SU-DHL-6 (cell line): ENCODE measurements around the gene ZP4.

Source experiments
- H2AFZ ChIP-seq: fragments of 200-600 bp; sonication (generic); 2 replicates; pipeline ENCODE4 v1.6.1; 2014; ENCODE audit warnings: low read depth, mild to moderate bottlenecking, moderate library complexity, mixed read lengths, antibody characterized with exemption, low read length; ENCODE audit not compliant: severe bottlenecking
- H3F3A ChIP-seq: fragments of 200-600 bp; shearing (Covaris generic); 2 replicates; pipeline ENCODE4 v1.6.0; 2016; ENCODE audit warnings: antibody characterized with exemption, mild to moderate bottlenecking; ENCODE audit not compliant: insufficient read depth
- H3K27ac ChIP-seq: fragments of 200-600 bp; sonication (generic); 2 replicates; pipeline ENCODE4 v1.5.1; 2016; ENCODE audit warnings: low read depth, mild to moderate bottlenecking, low read length, moderate library complexity, mixed read lengths
- H3K27me3 ChIP-seq: fragments of 200-600 bp; sonication (generic), shearing (Covaris generic); 2 replicates; pipeline ENCODE4 v1.6.0; 2014; ENCODE audit warnings: mild to moderate bottlenecking, low read length
- H3K36me3 ChIP-seq: fragments of 200-600 bp; sonication (generic); 2 replicates; pipeline ENCODE4 v1.6.1; 2014; ENCODE audit warnings: mild to moderate bottlenecking, low read length, mixed read lengths
- H3K4me2 ChIP-seq: fragments of 300-600, 200-600 bp; shearing (Covaris generic), sonication (generic); 2 replicates; pipeline ENCODE4 v1.6.0; 2014; ENCODE audit warnings: low read length, low read depth, mild to moderate bottlenecking; ENCODE audit not compliant: poor library complexity, severe bottlenecking
- H3K4me3 ChIP-seq: fragments of 200-600 bp; sonication (generic); 2 replicates; pipeline ENCODE4 v1.5.1; 2014; ENCODE audit warnings: antibody characterized with exemption, low read length, mild to moderate bottlenecking, mixed read lengths; ENCODE audit not compliant: insufficient read depth, poor library complexity, severe bottlenecking
- H3K79me2 ChIP-seq: fragments of 200-600 bp; sonication (generic); 2 replicates; pipeline ENCODE4 v1.6.1; 2014; ENCODE audit warnings: mild to moderate bottlenecking, low read length, moderate library complexity; ENCODE audit not compliant: insufficient read depth
- H3K9ac ChIP-seq: fragments of 200-600 bp; sonication (generic); 2 replicates; pipeline ENCODE4 v1.7.0; 2014; ENCODE audit warnings: mild to moderate bottlenecking, low read length
- H3K9me2 ChIP-seq: fragments of 200-600 bp; sonication (generic); replicated peaks from 2 replicates; pipeline ENCODE4 v1.6.1; 2014; ENCODE audit warnings: low read length; ENCODE audit not compliant: insufficient read depth
- H3K9me3 ChIP-seq: fragments of 200-600 bp; sonication (generic); 2 replicates; pipeline ENCODE4 v1.6.1; 2014; ENCODE audit warnings: low read length, mixed read lengths; ENCODE audit not compliant: insufficient read depth
- H4K20me1 ChIP-seq: fragments of 200-600 bp; sonication (generic); 2 replicates; pipeline ENCODE4 v1.6.1; 2014; ENCODE audit warnings: low read depth, mild to moderate bottlenecking, antibody characterized with exemption, low read length, moderate library complexity, mixed read lengths
- EZH2phosphoT487 ChIP-seq: fragments of 200-600 bp; sonication (generic), shearing (Covaris generic); conservative IDR thresholded peaks from 2 replicates; pipeline ENCODE4 v1.6.1; 2018; ENCODE audit warnings: mild to moderate bottlenecking, antibody characterized with exemption, low read length, moderate library complexity, mixed read lengths
- TF ChIP-seq, protein P1 (sequence below): fragments of 200-600 bp; sonication (generic); IDR thresholded peaks from one replicate; pipeline ENCODE4 v1.5.1; 2017; ENCODE audit warnings: antibody characterized with exemption, mild to moderate bottlenecking, low read length, moderate library complexity; ENCODE audit not compliant: insufficient read depth, poor library complexity, severe bottlenecking

ZP4 gene

DNA sequence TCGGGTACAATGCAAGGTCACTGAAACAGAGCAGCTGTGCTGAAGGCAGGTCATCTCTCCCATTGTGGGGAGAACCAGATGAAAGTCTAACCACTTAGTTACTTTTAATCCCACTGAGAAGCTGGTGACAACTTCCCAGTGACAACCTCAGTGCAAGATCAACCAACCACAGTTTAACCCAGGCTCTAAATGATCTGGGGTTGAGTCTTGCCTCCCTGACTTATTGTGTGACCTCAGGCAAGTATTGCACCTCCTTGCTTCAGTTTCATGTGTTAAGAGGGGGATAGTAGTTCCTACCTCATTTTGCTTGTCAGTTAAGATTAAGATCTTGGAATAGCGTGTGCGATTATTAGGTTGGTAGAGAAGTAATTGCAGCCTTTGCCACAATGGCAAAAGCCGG lies 3.2 kb downstream of the ZP4 start:
- Histone ChIP-seq H3K9me3 (no peaks in the 10 kb centered on the region), H2AFZ (no peak overlapping the region), H3K27ac (no peak overlapping the region), H3K27me3 (no peaks in the 10 kb centered on the region), H3K9ac (no peak overlapping the region), H3K9me2 (no peaks in the 10 kb centered on the region), H3K4me2 (no peak overlapping the region), H3K36me3 (no peaks in the 10 kb centered on the region), H4K20me1 (no peaks in the 10 kb centered on the region), H3F3A (no peaks in the 10 kb centered on the region), H3K79me2 (no peaks in the 10 kb centered on the region), H3K4me3 (no peak overlapping the region)
- TF ChIP-seq, protein P1, sequence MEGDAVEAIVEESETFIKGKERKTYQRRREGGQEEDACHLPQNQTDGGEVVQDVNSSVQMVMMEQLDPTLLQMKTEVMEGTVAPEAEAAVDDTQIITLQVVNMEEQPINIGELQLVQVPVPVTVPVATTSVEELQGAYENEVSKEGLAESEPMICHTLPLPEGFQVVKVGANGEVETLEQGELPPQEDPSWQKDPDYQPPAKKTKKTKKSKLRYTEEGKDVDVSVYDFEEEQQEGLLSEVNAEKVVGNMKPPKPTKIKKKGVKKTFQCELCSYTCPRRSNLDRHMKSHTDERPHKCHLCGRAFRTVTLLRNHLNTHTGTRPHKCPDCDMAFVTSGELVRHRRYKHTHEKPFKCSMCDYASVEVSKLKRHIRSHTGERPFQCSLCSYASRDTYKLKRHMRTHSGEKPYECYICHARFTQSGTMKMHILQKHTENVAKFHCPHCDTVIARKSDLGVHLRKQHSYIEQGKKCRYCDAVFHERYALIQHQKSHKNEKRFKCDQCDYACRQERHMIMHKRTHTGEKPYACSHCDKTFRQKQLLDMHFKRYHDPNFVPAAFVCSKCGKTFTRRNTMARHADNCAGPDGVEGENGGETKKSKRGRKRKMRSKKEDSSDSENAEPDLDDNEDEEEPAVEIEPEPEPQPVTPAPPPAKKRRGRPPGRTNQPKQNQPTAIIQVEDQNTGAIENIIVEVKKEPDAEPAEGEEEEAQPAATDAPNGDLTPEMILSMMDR: no peak
- no peak for TF ChIP-seq EZH2phosphoT487

DNA sequence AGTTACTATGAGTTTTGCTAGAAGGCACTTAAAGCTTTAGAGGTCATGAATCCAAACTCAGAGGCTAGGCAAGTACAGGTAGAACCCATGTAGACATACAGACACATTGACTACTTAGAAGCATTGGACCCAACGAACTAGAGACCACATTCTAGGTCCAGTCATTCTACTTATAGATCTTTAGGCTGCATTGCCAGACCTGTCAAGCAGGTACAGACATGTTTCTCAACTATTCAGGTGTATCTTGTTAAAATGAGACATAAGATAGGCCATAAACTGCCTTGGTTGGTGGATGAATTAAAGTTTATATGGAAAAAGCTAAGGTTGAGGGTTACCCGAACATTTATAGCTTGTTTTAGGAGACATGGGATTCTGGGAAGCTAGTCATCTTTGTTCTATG lies 6.5 kb downstream of the ZP4 start:
- TF ChIP-seq EZH2phosphoT487: no peak
- TF ChIP-seq, protein P1: no peak
- H3K4me3 ChIP-seq: no peak overlapping the region
- H3K9me3 ChIP-seq: no peaks in the 10 kb centered on the region
- no peaks in the 10 kb centered on the region; the same call in 1 of the 2 replicates for H3K27me3 ChIP-seq
- no peaks in the 10 kb centered on the region for H3K36me3 ChIP-seq
- no peak overlapping the region for H3K4me2 ChIP-seq
- no peaks in the 10 kb centered on the region for H3K79me2 ChIP-seq
- no peak overlapping the region for H3K9ac ChIP-seq
- no peak overlapping the region for H2AFZ ChIP-seq
- no peaks in the 10 kb centered on the region for H3K9me2 ChIP-seq
- no peak overlapping the region for H3K27ac ChIP-seq
- H3F3A ChIP-seq: no peaks in the 10 kb centered on the region
- no peaks in the 10 kb centered on the region for H4K20me1 ChIP-seq

DNA sequence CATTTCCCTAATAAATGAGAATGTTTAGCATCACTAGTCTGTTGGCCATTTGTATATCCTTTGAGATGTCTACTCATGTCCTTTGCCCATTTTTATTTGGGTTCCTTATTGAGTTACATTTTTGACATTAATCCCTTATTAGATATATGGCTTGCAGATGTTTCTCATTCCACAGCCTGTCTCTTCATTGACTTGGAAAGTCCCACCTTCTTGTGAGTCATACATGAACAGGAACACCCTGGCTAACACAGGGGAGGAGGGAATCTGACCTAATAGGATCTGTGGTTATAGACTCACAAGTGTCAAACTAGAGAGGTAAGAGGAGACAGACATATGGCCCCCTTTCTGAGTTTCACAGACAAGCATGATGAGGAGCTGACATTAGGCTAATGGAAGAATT lies 11.5 kb downstream of the ZP4 start:
- Histone ChIP-seq H3K4me3 (no peak overlapping the region), H4K20me1 (no peaks in the 10 kb centered on the region), H3K9me3 (no peaks in the 10 kb centered on the region), H3K4me2 (no peak overlapping the region), H3K36me3 (no peaks in the 10 kb centered on the region), H3F3A (no peaks in the 10 kb centered on the region), H3K9ac (no peak overlapping the region), H2AFZ (no peak overlapping the region), H3K27me3 (no peaks in the 10 kb centered on the region; the same call in 1 of the 2 replicates), H3K79me2 (no peaks in the 10 kb centered on the region), H3K27ac (no peak overlapping the region), H3K9me2 (no peaks in the 10 kb centered on the region)
- no peak for TF ChIP-seq EZH2phosphoT487
- TF ChIP-seq, protein P1: no peak
